HL-60 (cell line): ENCODE data around the gene TCEANC2.
"Not testable (repeated sequence)": the region's sequence is repeated elsewhere in the genome, so short reads cannot be mapped to it uniquely, and the experiment has no call there.

Experiments used
- DNase-seq, 2 experiments: peaks; one replicate each; pipeline ENCODE4 v3.0.0-alpha.2; 2010 to 2020; ENCODE audit warnings: low read depth in 1 of 2, low spot score in 1 of 2
- H3K27ac ChIP-seq: fragments of 250-450 bp; sonication (Bioruptor Pico); replicated peaks from 2 replicates; pipeline ENCODE4 v1.5.1; 2020; ENCODE audit warnings: mild to moderate bottlenecking, moderate library complexity
- H3K27me3 ChIP-seq: fragments of 250-450 bp; sonication (Bioruptor Pico); 2 replicates; pipeline ENCODE4 v1.5.1; 2021; ENCODE audit warnings: mild to moderate bottlenecking, moderate library complexity; ENCODE audit not compliant: insufficient read depth, poor library complexity, severe bottlenecking
- H3K4me3 ChIP-seq: replicated peaks from 2 replicates; pipeline ENCODE4 v1.5.1; 2011; ENCODE audit warnings: mild to moderate bottlenecking, control low read depth, low read length; ENCODE audit not compliant: insufficient read depth
- GABPA ChIP-seq: IDR thresholded peaks from 2 replicates; pipeline ENCODE4 v1.6.1; 2012; ENCODE audit warnings: low read depth
- POLR2AphosphoS5 ChIP-seq: IDR thresholded peaks from 2 replicates; pipeline ENCODE4 v1.6.1; 2012; ENCODE audit warnings: low read depth
- SPI1 ChIP-seq: IDR thresholded peaks from 2 replicates; pipeline ENCODE4 v1.6.1; 2012; ENCODE audit warnings: low read depth, mild to moderate bottlenecking, borderline replicate concordance
- TF ChIP-seq, protein P1 (sequence below): IDR thresholded peaks from one replicate; pipeline ENCODE4 v1.5.1; 2011; ENCODE audit warnings: low read length, control low read depth, inconsistent platforms; ENCODE audit not compliant: insufficient read depth
- TF ChIP-seq, protein P2 (sequence below): IDR thresholded peaks from 2 replicates; pipeline ENCODE4 v1.6.1; 2012; ENCODE audit warnings: low read depth; ENCODE audit not compliant: insufficient replicate concordance

The TCEANC2 gene

DNA sequence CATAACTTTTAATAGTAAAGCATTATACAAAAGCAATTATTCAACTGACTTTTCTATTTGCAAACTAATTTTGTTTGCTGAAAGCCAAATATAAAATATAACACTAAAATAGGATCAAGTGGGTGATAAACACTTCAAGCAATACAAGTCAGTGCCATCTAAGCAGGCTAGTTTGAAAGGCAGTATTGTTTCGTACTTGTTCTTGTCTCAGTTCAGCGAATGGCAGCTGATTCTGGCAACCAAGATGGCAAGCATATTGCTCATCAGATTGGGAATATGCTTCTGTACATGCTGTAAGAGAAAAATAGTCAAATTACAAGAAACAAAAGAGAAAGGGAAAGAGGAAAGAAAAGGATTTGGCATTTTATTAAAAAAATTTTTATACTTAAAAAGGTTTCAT is 7.9 kb upstream of the TCEANC2 start:
- H3K27me3 ChIP-seq = no peaks in the 10 kb centered on the region
- DNase-seq = no peak
- no peak for TF ChIP-seq POLR2AphosphoS5
- TF ChIP-seq, protein P1, sequence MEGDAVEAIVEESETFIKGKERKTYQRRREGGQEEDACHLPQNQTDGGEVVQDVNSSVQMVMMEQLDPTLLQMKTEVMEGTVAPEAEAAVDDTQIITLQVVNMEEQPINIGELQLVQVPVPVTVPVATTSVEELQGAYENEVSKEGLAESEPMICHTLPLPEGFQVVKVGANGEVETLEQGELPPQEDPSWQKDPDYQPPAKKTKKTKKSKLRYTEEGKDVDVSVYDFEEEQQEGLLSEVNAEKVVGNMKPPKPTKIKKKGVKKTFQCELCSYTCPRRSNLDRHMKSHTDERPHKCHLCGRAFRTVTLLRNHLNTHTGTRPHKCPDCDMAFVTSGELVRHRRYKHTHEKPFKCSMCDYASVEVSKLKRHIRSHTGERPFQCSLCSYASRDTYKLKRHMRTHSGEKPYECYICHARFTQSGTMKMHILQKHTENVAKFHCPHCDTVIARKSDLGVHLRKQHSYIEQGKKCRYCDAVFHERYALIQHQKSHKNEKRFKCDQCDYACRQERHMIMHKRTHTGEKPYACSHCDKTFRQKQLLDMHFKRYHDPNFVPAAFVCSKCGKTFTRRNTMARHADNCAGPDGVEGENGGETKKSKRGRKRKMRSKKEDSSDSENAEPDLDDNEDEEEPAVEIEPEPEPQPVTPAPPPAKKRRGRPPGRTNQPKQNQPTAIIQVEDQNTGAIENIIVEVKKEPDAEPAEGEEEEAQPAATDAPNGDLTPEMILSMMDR = no peak
- no peak for TF ChIP-seq GABPA
- TF ChIP-seq, protein P2, sequence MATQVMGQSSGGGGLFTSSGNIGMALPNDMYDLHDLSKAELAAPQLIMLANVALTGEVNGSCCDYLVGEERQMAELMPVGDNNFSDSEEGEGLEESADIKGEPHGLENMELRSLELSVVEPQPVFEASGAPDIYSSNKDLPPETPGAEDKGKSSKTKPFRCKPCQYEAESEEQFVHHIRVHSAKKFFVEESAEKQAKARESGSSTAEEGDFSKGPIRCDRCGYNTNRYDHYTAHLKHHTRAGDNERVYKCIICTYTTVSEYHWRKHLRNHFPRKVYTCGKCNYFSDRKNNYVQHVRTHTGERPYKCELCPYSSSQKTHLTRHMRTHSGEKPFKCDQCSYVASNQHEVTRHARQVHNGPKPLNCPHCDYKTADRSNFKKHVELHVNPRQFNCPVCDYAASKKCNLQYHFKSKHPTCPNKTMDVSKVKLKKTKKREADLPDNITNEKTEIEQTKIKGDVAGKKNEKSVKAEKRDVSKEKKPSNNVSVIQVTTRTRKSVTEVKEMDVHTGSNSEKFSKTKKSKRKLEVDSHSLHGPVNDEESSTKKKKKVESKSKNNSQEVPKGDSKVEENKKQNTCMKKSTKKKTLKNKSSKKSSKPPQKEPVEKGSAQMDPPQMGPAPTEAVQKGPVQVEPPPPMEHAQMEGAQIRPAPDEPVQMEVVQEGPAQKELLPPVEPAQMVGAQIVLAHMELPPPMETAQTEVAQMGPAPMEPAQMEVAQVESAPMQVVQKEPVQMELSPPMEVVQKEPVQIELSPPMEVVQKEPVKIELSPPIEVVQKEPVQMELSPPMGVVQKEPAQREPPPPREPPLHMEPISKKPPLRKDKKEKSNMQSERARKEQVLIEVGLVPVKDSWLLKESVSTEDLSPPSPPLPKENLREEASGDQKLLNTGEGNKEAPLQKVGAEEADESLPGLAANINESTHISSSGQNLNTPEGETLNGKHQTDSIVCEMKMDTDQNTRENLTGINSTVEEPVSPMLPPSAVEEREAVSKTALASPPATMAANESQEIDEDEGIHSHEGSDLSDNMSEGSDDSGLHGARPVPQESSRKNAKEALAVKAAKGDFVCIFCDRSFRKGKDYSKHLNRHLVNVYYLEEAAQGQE = no peak
- TF ChIP-seq SPI1 = no peak
- no peak overlapping the region for H3K4me3 ChIP-seq
- H3K27ac ChIP-seq = no peak overlapping the region

DNA sequence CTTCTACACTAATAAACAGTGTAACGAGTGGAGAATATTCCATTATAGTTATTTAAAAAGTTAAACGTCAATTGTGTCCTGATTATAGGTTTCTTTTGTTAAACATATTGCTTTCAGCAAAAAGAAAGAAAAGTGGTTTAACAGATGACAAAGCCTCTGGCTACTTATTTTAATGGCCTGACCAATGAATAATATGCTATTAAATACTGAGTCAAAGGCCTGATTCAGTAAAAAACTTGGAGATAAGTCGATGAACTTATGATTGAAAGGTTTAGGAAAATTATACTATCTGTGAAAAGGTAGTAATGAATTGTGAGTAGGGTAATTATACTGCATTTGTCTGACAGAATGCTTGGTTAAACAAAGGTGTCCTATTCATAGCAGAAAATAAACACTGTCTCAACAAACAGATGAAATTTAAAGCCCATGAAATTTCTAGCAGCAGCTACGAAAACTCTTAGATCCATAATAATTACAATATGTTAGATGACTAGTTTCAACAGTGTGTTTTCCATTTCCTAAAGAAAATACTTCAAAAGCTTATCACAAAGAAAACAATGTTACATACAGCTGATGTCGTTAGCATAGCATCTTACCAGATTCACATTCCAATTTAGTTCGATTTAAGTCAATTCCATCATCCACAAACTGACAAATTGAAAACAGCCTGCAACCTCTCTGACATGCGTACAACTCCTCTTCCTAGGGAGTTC is 6.6 kb upstream of the TCEANC2 start:
- H3K27me3 ChIP-seq = no peaks in the 10 kb centered on the region
- TF ChIP-seq SPI1 (no peak), GABPA (no peak)
- TF ChIP-seq, protein P1 = no peak
- H3K27ac ChIP-seq = no peak overlapping the region
- DNase-seq = no peak
- H3K4me3 ChIP-seq = no peak overlapping the region

DNA sequence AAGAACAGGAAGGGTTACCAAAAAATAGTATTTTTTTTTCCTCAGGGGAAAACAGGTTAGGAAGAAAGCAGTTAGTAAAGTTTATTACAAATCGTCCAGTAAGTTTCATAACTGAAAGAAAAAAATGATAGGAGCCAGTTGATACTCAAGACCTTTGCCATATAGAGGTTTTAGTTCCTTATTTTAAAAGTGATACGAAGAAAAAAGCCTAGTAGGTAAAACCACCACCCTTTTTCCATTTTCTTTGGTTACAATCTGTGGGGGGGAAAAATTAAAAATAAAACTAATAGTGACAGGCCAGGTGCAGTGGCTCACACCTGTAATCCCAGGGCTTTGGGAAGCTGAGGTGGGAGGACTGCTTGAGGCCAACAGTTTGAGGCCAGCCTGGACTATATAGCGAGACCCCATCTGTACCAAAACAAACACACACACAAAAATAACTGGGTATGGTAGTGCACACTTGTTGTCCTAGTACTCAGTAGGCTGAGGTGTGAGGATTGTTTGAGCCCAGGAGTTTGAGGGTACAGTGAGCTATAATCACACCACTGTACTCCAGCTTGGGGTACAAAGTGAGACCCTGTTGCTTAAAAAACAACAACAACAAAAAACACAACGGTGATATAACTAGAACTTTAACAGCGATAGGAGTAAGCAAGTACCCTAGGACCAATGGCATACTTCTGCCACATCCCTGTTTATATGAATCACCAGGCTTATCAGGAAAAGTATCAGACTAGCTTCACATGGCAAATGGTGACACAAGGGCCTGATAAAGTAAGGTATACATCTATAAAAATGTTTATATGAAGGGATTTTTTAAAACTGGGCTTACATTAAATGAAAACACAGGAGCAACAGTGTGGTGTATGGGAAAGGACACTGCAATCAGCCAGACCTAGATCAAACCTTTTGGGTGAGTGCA is 5.8 kb upstream of the TCEANC2 start:
- TF ChIP-seq, protein P2 = no peak
- TF ChIP-seq SPI1 (no peak), GABPA (no peak), POLR2AphosphoS5 (no peak)
- TF ChIP-seq, protein P1 = no peak
- Histone ChIP-seq H3K27me3 (no peaks in the 10 kb centered on the region), H3K4me3 (no peak overlapping the region), H3K27ac (no peak overlapping the region)
- DNase-seq = no peak

DNA sequence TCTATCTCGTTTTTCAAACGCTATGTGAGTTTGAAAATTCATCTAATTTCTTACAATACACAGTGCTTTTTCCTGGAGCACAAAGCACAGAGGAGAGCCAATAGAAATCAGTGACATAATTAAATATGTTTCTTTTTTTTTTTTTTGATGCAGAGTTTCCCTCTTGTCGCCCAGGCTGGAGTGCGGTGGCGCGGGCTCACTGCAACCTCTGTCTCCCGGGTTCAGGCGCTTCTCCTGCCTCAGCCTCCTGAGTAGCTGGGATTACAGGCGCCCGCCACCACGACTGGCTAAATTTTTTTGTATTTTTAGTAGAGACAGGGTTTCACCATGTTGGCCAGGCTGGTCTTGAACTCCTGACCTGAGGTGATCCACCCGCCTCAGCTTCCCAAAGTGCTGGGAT is 3.0 kb upstream of the TCEANC2 start:
- not testable (repeated sequence) for H3K4me3 ChIP-seq, DNase-seq, H3K27me3 ChIP-seq, H3K27ac ChIP-seq
